Caco-2 (cell line): Measurements from ENCODE around the gene TMEM205. TPM values are rescaled to one million over a fixed set of nuclear protein-coding genes. Genes with fewer than 3 reads are reported as not detected.

Source experiments
- Bru-seq: library from RNA; stranded (reverse); fragments of 400-500 nt; gene quantifications from one replicate; lab custom pipeline; 2021; lab: Mats Ljungman, UMichigan
- BruChase-seq, 2 experiments: library from RNA; stranded (reverse); fragments of 400-500 nt; gene quantifications; one replicate each; lab custom pipeline; 2021; lab: Mats Ljungman, UMichigan
- BruUV-seq: library from RNA; stranded (reverse); fragments of 400-500 nt; replicated peaks from 2 replicates; lab custom pipeline; 2021; lab: Mats Ljungman, UMichigan
- CTCF ChIA-PET: fragments of 300-600 bp; sonication (Branson Sonifier 250); formaldehyde crosslinking; loops from one replicate; lab custom pipeline; 2022; ENCODE audit warnings: antibody characterized with exemption; lab: Charles Lee
- POLR2A ChIA-PET: fragments of 300-600 bp; sonication (Branson Sonifier 250); formaldehyde crosslinking; loops from one replicate; lab custom pipeline; 2022; ENCODE audit warnings: antibody characterized with exemption; lab: Charles Lee
- DNase-seq, 2 experiments: peaks; one replicate each; pipeline versions ENCODE4 v3.0.0 to v3.0.0-alpha.2; 2020 to 2022
- H3K27me3 ChIP-seq: replicated peaks from 2 replicates; pipeline ENCODE4 v1.6.0; 2011; ENCODE audit warnings: low read length; ENCODE audit not compliant: control insufficient read depth, insufficient read depth
- H3K36me3 ChIP-seq: 2 replicates; pipeline ENCODE4 v1.5.1; 2011; ENCODE audit warnings: low read length; ENCODE audit not compliant: control insufficient read depth, insufficient read depth
- H3K4me1 ChIP-seq: fragments of 250-450 bp; sonication (Bioruptor Pico); 2 replicates; pipeline ENCODE4 v1.5.1; 2020; ENCODE audit warnings: mild to moderate bottlenecking
- H3K4me3 ChIP-seq: 2 replicates; pipeline ENCODE4 v1.5.1; 2011; ENCODE audit warnings: low read depth, mild to moderate bottlenecking, control low read depth, low read length
- H3K9me3 ChIP-seq: fragments of 250-450 bp; sonication (Bioruptor Pico); 2 replicates; pipeline ENCODE4 v1.5.1; 2020; ENCODE audit warnings: mild to moderate bottlenecking, moderate library complexity
- H3K27ac Mint-ChIP-seq: one replicate; pipeline ENCODE4 v1.8.0; 2022; ENCODE audit warnings: mixed read lengths; ENCODE audit not compliant: unreplicated experiment
- H3K27me3 Mint-ChIP-seq: one replicate; pipeline ENCODE4 v1.8.0; 2022; ENCODE audit warnings: mixed read lengths; ENCODE audit not compliant: insufficient read depth, unreplicated experiment
- H3K36me3 Mint-ChIP-seq: one replicate; pipeline ENCODE4 v1.8.0; 2022; ENCODE audit warnings: mild to moderate bottlenecking, mixed read lengths; ENCODE audit not compliant: insufficient read depth, unreplicated experiment
- H3K4me1 Mint-ChIP-seq: one replicate; pipeline ENCODE4 v1.8.0; 2022; ENCODE audit warnings: low read depth, mixed read lengths; ENCODE audit not compliant: unreplicated experiment
- H3K4me3 Mint-ChIP-seq: one replicate; pipeline ENCODE4 v1.8.0; 2022; ENCODE audit warnings: mild to moderate bottlenecking, moderate library complexity, mixed read lengths; ENCODE audit not compliant: unreplicated experiment
- H3K9me3 Mint-ChIP-seq: one replicate; pipeline ENCODE4 v1.8.0; 2022; ENCODE audit warnings: mixed read lengths; ENCODE audit not compliant: unreplicated experiment
- CTCF ChIP-seq, 2 experiments: fragments of 200-600 bp in 1 of 2; IDR thresholded peaks; 1 replicate in 1 of 2; 2 replicates in 1 of 2; pipeline versions ENCODE4 v1.5.1 to v1.8.0; 2011 to 2022; ENCODE audit warnings: antibody characterized with exemption in 1 of 2, control low read depth in 1 of 2, inconsistent platforms in 1 of 2, low read depth in 1 of 2, low read length in 1 of 2, mild to moderate bottlenecking in 1 of 2, moderate library complexity in 1 of 2; ENCODE audit not compliant: insufficient read depth in 1 of 2, severe bottlenecking in 1 of 2, unreplicated experiment in 1 of 2
- intact Hi-C: fragments of 100-400 bp; cut with micrococcal nuclease; formaldehyde crosslinking; loops from one replicate; pipeline ENCODE4 v1.10.0; 2022; ENCODE audit not compliant: unreplicated experiment
- long read RNA-seq: library from polyadenylated mRNA; stranded (forward); transcript quantifications from one replicate; pipeline ENCODE4 v2.0.0, GENCODE V29; 2022
- total RNA-seq: library from RNA; stranded (reverse); gene quantifications from 2 replicates; pipeline ENCODE4 v1.2.3, GENCODE V29; 2022

TMEM205 gene
- 68.3 and 76.1 TPM in 2 replicates for total RNA-seq
- Bru-seq, nascent RNA, result percentile 73 among the genes with signal in this experiment
- percentile 79 among the genes with signal in this experiment for BruChase-seq, experiment 1, labeled RNA remaining after a 2-hour chase
- BruChase-seq, experiment 2, labeled RNA remaining after a 6-hour chase, result percentile 90 among the genes with signal in this experiment
- long read RNA-seq, transcript TMEM205-216 (4 exons, 792 nt), result major isoform, 60 of 115 reads
- long read RNA-seq, transcript TMEM205-210 (4 exons, 840 nt), result minor isoform, 15 of 115 reads
- long read RNA-seq, transcript TMEM205-203 (2 exons, 1,147 nt), result minor isoform, 6 of 115 reads
- long read RNA-seq, transcript TMEM205-205 (4 exons, 677 nt), result minor isoform, 13 of 115 reads
- long read RNA-seq, partial matches to known transcripts, result 0 of 115 reads
- long read RNA-seq, other reads (novel, unspliced or antisense), result 9 of 115 reads

- Histone ChIP-seq H3K9me3 (no peaks in the 10 kb centered on the region), H3K4me1 (peaks cover 17% of the 10 kb centered on the region), H3K27me3 (no peaks in the 10 kb centered on the region), H3K4me3 (peak within 1 kb of the TSS; percentile 47), H3K36me3 (peaks cover 1% of the 10 kb centered on the region; the same call in 1 of the 2 replicates)
- TF ChIP-seq CTCF (IDR thresholded peaks at IDR 0.05; ENCODE audit: insufficient read depth in 1 of 2, low read depth in 1 of 2, low read length in 1 of 2, severe bottlenecking in 1 of 2, unreplicated experiment in 1 of 2), result peak in 1 of 2 experiments; percentile 1
- H3K36me3 Mint-ChIP-seq, result peaks cover 10% of the 10 kb centered on the region
- ChIA-PET POLR2A (interaction anchor here (0.6 to 1.9 kb wide), 6 partner anchors 9 to 148 kb away, joined by 3 to 15 read pairs (median 6); partner anchors contain the start of genes KANK2 and SWSAP1), CTCF (interaction anchor here (0.5 to 3.5 kb wide), 6 partner anchors 24 to 405 kb away, joined by 3 to 22 read pairs (median 6); partner anchors contain the start of gene PRKCSH)
- H3K27me3 Mint-ChIP-seq, result no peaks in the 10 kb centered on the region
- DNase-seq, result peak; percentile 97 to 98
- peak within 1 kb of the TSS; percentile 92 for H3K27ac Mint-ChIP-seq
- intact Hi-C loops, result loop anchor here (1.0 to 2.0 kb wide), 3 partner anchors 9 to 89 kb away; partner anchors contain the start of genes ODAD3, PLPPR2, PRKCSH and SWSAP1
- BruUV-seq, result no TSS peak
- H3K4me1 Mint-ChIP-seq, result peaks cover 29% of the 10 kb centered on the region
- H3K4me3 Mint-ChIP-seq, result peak within 1 kb of the TSS; percentile 94
- no peaks in the 10 kb centered on the region for H3K9me3 Mint-ChIP-seq
Observed at GRCh38 chr19:11346104-11346940, at the start of gene TMEM205, which contains the start of gene CCDC159. Gene TMEM205, minus strand, starts transcription at chr19:11346268. Its CDS starts 649 bp downstream, at chr19:11345619. Gene CCDC159, plus strand, starts transcription at chr19:11346519. Its CDS starts 88 bp downstream, at chr19:11346607.

GRCh38 chr19:11390933-11391680 lies 45.0 kb upstream of the TMEM205 start:
- H3K9me3 Mint-ChIP-seq, result peaks cover 8% of the 10 kb centered on the region
- BruUV-seq, result no TSS peak

More at GRCh38 chr19:11390933-11391680, 45.0 kb upstream of the TMEM205 start:
- Histone ChIP-seq H3K4me3 (no peak overlapping the region), H3K27me3 (no peaks in the 10 kb centered on the region), H3K36me3 (no peaks in the 10 kb centered on the region; the same call in 1 of the 2 replicates), H3K9me3 (peaks cover 4% of the 10 kb centered on the region), H3K4me1 (no peaks in the 10 kb centered on the region)
- ChIA-PET POLR2A (interaction anchor here (0.9 kb wide), 1 partner anchor 11 kb away, joined by 6 read pairs; no protein-coding TSS in a partner anchor), CTCF (interaction anchor here (1.0 to 2.2 kb wide), 3 partner anchors 10 to 44 kb away, joined by 4 to 14 read pairs (median 11); partner anchors contain the start of genes PRKCSH and SWSAP1)
- no peak overlapping the region for H3K27ac Mint-ChIP-seq
- no peak for DNase-seq
- peaks cover 8% of the 10 kb centered on the region for H3K36me3 Mint-ChIP-seq
- peaks cover 6% of the 10 kb centered on the region for H3K4me1 Mint-ChIP-seq
- TF ChIP-seq CTCF (IDR thresholded peaks at IDR 0.05; ENCODE audit: insufficient read depth in 1 of 2, low read depth in 1 of 2, low read length in 1 of 2, severe bottlenecking in 1 of 2, unreplicated experiment in 1 of 2), result no peak
- H3K27me3 Mint-ChIP-seq, result no peaks in the 10 kb centered on the region
- intact Hi-C loops, result no loop called here
- no peak overlapping the region for H3K4me3 Mint-ChIP-seq
